ENCODE measurements around the gene EPM2A.

- TF ChIP-seq CTCF (conservative IDR thresholded peaks at IDR 0.05): no peak
- no peak for TF ChIP-seq ZFX (IDR thresholded peaks at IDR 0.05)
These were observed 21.5 kb downstream of the EPM2A start for GRCh38 chr6:145713773-145714172.

All from C4-2B (cell line).